HUES6 (cell line): ENCODE results near the gene NDUFB7.
"Not testable (repeated sequence)": the region's sequence is repeated elsewhere in the genome, so short reads cannot be mapped to it uniquely, and the experiment has no call there.

Experiments used
- H3K27ac ChIP-seq: 2 replicates; pipeline ENCODE4 v1.7.0; 2013; ENCODE audit warnings: low read depth, mild to moderate bottlenecking, low read length, inconsistent platforms
- H3K27me3 ChIP-seq: 2 replicates; pipeline ENCODE4 v1.6.1; 2013; ENCODE audit warnings: low read length; ENCODE audit not compliant: control insufficient read depth, insufficient read depth
- H3K36me3 ChIP-seq: 2 replicates; pipeline ENCODE4 v1.6.1; 2013; ENCODE audit warnings: low read length; ENCODE audit not compliant: control insufficient read depth, insufficient read depth
- H3K4me1 ChIP-seq: 2 replicates; pipeline ENCODE4 v1.6.1; 2013; ENCODE audit warnings: low read length; ENCODE audit not compliant: control insufficient read depth, insufficient read depth
- H3K4me3 ChIP-seq: 2 replicates; pipeline ENCODE4 v1.5.1; 2013; ENCODE audit warnings: low read depth, low read length
- H3K9ac ChIP-seq: one replicate; pipeline ENCODE4 v1.6.1; 2013; ENCODE audit warnings: mild to moderate bottlenecking, low read length
- H3K9me3 ChIP-seq: 2 replicates; pipeline ENCODE4 v1.6.1; 2013; ENCODE audit warnings: low read depth, low read length; ENCODE audit not compliant: control insufficient read depth, insufficient read depth

Gene NDUFB7

GRCh38 chr19:14571695-14572490 lies at the start of gene NDUFB7:
Gene NDUFB7, minus strand, starts transcription at chr19:14572066. Its CDS starts 66 bp downstream, at chr19:14572000.
- Histone ChIP-seq H3K27me3 (no peaks in the 10 kb centered on the region), H3K4me3 (peak within 1 kb of the TSS; percentile 86), H3K9ac (peak within 1 kb of the TSS; percentile 82), H3K9me3 (no peaks in the 10 kb centered on the region), H3K27ac (peak within 1 kb of the TSS; percentile 41; the same call in 1 of the 2 replicates), H3K4me1 (peaks cover 2% of the 10 kb centered on the region; the same call in 1 of the 2 replicates), H3K36me3 (peaks cover 12% of the 10 kb centered on the region)

DNA sequence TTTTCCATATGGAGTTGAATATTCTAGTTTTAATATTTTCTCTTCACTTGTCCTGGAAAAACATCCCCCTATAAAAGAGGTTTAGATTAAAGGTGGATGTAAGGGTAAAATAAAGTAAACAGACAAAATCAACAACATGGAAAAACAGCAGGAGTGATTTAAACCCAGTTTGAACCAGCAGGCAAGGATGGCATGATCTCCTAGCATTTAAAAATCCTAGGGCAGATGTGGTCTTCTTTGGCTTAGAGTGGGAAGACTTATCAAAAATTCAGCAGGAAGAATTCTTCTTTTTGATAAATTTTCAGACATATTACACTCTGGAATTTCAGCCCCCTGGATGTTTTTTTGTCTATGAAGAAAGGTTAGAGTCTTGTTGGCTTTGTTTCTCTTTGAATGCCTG lies 47.5 kb upstream of the NDUFB7 start:
- Histone ChIP-seq H3K9ac (no peak overlapping the region), H3K9me3 (peaks cover 10% of the 10 kb centered on the region; the same call in 1 of the 2 replicates), H3K4me1 (no peaks in the 10 kb centered on the region), H3K27ac (no peak overlapping the region), H3K27me3 (no peaks in the 10 kb centered on the region), H3K4me3 (no peak overlapping the region), H3K36me3 (no peaks in the 10 kb centered on the region)

DNA sequence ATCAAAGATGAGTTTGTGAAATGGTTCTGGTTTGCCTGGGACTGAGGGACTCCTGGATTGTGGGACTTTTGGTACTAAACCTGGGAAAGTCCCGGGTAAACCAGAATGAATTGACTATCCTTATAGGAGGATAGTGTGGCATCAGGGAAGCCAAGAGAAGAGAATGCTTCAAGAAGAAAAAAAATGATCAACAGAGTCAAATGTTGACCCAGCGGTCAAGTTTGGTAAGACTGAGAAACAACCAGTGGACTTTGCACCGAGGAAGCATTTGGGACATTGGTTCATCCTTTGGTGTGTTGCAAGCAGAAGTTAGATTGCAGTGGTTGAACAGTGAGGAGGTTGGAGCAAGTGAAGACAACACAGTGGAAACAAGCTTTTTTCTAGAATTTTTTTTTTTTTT lies 44.5 kb upstream of the NDUFB7 start:
- H3K27ac ChIP-seq = no peak overlapping the region

GRCh38 chr19:14615623-14616022 lies 43.8 kb upstream of the NDUFB7 start:
- H3K36me3 ChIP-seq = no peaks in the 10 kb centered on the region
- no peak overlapping the region for H3K4me3 ChIP-seq
- no peaks in the 10 kb centered on the region for H3K4me1 ChIP-seq
- no peak overlapping the region for H3K9ac ChIP-seq
- no peak overlapping the region for H3K27ac ChIP-seq
- H3K27me3 ChIP-seq = no peaks in the 10 kb centered on the region
- H3K9me3 ChIP-seq = peaks cover 10% of the 10 kb centered on the region

More for the DNA sequence above, 44.5 kb upstream of the NDUFB7 start:
- Histone ChIP-seq H3K4me1 (no peaks in the 10 kb centered on the region), H3K27me3 (no peaks in the 10 kb centered on the region), H3K4me3 (no peak overlapping the region), H3K9ac (no peak overlapping the region), H3K9me3 (peaks cover 10% of the 10 kb centered on the region), H3K36me3 (no peaks in the 10 kb centered on the region)

DNA sequence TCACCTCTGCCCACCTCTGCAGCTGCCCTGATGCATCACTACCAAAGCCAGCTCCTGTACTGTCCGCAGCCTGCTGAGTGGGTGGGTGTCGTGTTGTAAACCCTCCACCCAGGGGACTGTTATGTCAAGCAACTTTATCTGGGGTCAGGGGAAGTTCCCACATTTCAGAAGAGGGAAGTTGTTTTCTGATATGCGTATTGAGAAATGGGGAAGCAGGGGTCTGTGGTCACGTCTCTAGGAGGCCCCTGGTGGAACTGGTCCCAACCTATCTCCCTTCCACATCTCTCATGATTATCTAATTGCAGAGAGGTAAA lies 42.2 kb upstream of the NDUFB7 start:
- no peaks in the 10 kb centered on the region for H3K27me3 ChIP-seq
- peaks cover 4% of the 10 kb centered on the region for H3K9me3 ChIP-seq
- no peak overlapping the region for H3K4me3 ChIP-seq
- H3K9ac ChIP-seq = no peak overlapping the region
- H3K36me3 ChIP-seq = no peaks in the 10 kb centered on the region
- no peaks in the 10 kb centered on the region for H3K4me1 ChIP-seq
- no peak overlapping the region for H3K27ac ChIP-seq

- not testable (repeated sequence) for H3K4me3 ChIP-seq, H3K9ac ChIP-seq, H3K27ac ChIP-seq, H3K36me3 ChIP-seq, H3K4me1 ChIP-seq, H3K9me3 ChIP-seq, H3K27me3 ChIP-seq
Observed at GRCh38 chr19:14613399-14614098, 41.7 kb upstream of the NDUFB7 start.

DNA sequence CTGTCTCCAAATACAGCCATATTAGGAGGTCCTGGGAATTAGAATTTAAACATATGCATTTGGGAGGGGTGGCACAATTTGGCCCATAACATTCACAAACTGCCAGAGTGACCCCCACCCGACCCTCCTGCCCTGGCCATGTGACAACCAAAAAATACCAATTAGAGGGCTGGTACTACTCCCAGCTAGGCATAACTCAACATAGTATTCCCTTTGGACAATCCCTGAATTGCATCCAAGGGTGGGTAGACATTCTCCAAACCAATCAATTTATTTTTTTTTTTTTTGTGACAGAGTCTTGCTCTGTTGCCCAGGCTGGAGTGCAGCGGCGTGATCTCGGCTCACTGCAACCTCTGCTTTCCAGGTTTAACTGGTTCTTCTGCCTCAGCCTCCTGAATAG lies 40.8 kb upstream of the NDUFB7 start:
- no peak overlapping the region for H3K27ac ChIP-seq
- H3K9ac ChIP-seq = no peak overlapping the region
- no peak overlapping the region for H3K4me3 ChIP-seq
- no peaks in the 10 kb centered on the region for H3K4me1 ChIP-seq
- H3K27me3 ChIP-seq = no peaks in the 10 kb centered on the region
- no peaks in the 10 kb centered on the region for H3K36me3 ChIP-seq
- H3K9me3 ChIP-seq = no peaks in the 10 kb centered on the region; the same call in 1 of the 2 replicates

DNA sequence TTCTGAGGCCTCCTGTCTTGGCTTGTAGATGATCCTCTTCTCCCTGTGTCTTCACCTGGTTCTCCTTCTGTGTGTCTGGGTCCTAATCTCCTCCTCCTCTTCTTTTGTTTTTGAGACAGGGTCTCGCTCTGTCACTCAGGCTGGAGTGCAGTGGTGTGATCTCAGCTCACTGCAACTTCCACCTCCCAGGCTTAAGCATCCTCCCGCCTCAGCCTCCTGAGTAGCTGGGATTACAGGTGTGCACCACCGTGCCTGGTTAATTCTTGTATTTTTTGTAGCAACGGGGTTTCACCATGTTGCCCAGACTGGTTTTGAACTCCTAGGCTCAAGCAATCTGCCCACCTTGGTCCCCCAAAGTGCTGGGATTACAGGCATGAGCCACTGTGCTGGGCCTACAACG lies 40.4 kb upstream of the NDUFB7 start:
- not testable (repeated sequence) for H3K9ac ChIP-seq

GRCh38 chr19:14611051-14611450 lies 39.2 kb upstream of the NDUFB7 start:
- Histone ChIP-seq H3K9me3 (no peaks in the 10 kb centered on the region; the same call in 1 of the 2 replicates), H3K36me3 (no peaks in the 10 kb centered on the region), H3K27me3 (no peaks in the 10 kb centered on the region)

More for the DNA sequence above, 40.4 kb upstream of the NDUFB7 start:
- not testable (repeated sequence) for H3K4me1 ChIP-seq, H3K9me3 ChIP-seq, H3K27ac ChIP-seq, H3K4me3 ChIP-seq, H3K27me3 ChIP-seq, H3K36me3 ChIP-seq

DNA sequence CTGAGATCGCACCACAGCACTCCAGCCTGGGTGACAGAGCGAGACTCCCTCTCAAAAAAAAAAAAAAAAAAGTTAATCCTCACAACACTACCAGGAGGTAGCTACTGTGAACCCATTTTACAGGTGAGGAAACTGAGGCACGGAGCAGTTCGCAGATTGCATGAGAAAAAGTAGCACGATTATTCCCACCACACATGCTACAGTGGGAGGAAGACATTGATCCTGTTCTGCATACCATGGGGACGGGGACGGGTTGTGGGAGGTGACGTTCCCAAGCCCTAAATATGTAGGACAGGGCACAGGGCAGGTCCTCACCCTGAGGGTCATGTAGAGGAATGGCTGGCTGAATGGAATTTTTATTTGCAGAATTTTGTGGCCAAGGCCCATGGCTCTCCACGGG lies 34.8 kb upstream of the NDUFB7 start:
- Histone ChIP-seq H3K9ac (no peak overlapping the region), H3K9me3 (peaks cover 4% of the 10 kb centered on the region; the same call in 1 of the 2 replicates)

More at GRCh38 chr19:14611051-14611450, 39.2 kb upstream of the NDUFB7 start:
- Histone ChIP-seq H3K4me3 (no peak overlapping the region), H3K9ac (no peak overlapping the region), H3K4me1 (no peaks in the 10 kb centered on the region), H3K27ac (no peak overlapping the region)

DNA sequence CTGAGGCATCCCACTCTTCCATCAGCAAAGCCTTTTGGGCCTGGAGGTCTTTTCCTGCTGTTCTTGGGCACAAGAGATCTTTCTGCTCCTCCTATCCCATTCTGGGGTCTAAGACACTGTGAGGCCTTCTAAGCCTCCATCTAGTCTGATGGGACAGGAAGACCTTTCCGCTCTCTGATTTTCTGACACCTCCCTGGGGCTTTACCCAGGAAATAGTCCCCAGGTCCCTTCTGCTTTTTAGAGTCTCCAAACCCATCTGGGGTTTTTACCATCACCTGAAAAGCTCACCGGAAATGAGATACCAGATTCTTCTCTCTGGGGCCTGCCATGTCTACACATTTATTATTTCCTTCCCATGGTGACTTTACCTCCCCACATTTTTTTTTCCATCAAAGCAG lies 32.1 kb upstream of the NDUFB7 start:
- Histone ChIP-seq H3K27me3 (peaks cover 3% of the 10 kb centered on the region; the same call in 1 of the 2 replicates), H3K4me3 (no peak overlapping the region), H3K9me3 (peaks cover 4% of the 10 kb centered on the region; the same call in 1 of the 2 replicates), H3K36me3 (no peaks in the 10 kb centered on the region), H3K9ac (no peak overlapping the region), H3K27ac (no peak overlapping the region), H3K4me1 (no peaks in the 10 kb centered on the region)

More for the DNA sequence above, 34.8 kb upstream of the NDUFB7 start:
- H3K4me3 ChIP-seq = no peak overlapping the region
- H3K27ac ChIP-seq = no peak overlapping the region
- no peaks in the 10 kb centered on the region for H3K36me3 ChIP-seq
- H3K4me1 ChIP-seq = no peaks in the 10 kb centered on the region
- no peaks in the 10 kb centered on the region for H3K27me3 ChIP-seq
